SK-N-SH (cell line): Measurements from ENCODE around the gene TMEM131L. TPM values are rescaled to one million over a fixed set of nuclear protein-coding genes. Genes with fewer than 3 reads are reported as not detected.

Source experiments
- CTCF ChIA-PET: fragments of 300-600, 350-600 bp; formaldehyde crosslinking; extraction: SDS; loops from one replicate; lab custom pipeline; 2021; lab: Yijun Ruan, JAX
- POLR2A ChIA-PET: fragments of 350-600 bp; sonication (Branson Sonifier 250); formaldehyde crosslinking; extraction: SDS; loops from one replicate; lab custom pipeline; 2020; ENCODE audit warnings: antibody characterized with exemption, inconsistent platforms; lab: Yijun Ruan, JAX
- DNase-seq: peaks from one replicate; pipeline ENCODE4 v3.0.0; 2012
- H2AFZ ChIP-seq: fragments of 200-600 bp; sonication (generic); 2 replicates; pipeline ENCODE4 v1.8.1; 2016; ENCODE audit warnings: antibody characterized with exemption, mild to moderate bottlenecking, low read depth
- H3F3A ChIP-seq: fragments of 200-600 bp; sonication (generic); replicated peaks from 2 replicates; pipeline ENCODE3; 2016; ENCODE audit warnings: antibody characterized with exemption, mild to moderate bottlenecking; ENCODE audit not compliant: insufficient read depth
- H3K27ac ChIP-seq, 2 experiments: fragments of 200-500 bp in 1 of 2; fragments of 200-600 bp in 1 of 2; sonication (Bioruptor generic) in 1 of 2; sonication (generic), shearing (Covaris generic) in 1 of 2; 2 replicates each; pipeline versions ENCODE4 v1.5.1 to v1.6.1; 2014 to 2016; ENCODE audit warnings: low read depth in 2 of 2, inconsistent platforms in 1 of 2, low read length in 1 of 2, mild to moderate bottlenecking in 1 of 2, mixed read lengths in 1 of 2
- H3K27me3 ChIP-seq: fragments of 200-600 bp; sonication (generic), shearing (Covaris generic); 2 replicates; pipeline ENCODE4 v1.6.1; 2016; ENCODE audit warnings: mixed run types; ENCODE audit not compliant: insufficient read depth
- H3K36me3 ChIP-seq, 2 experiments: fragments of 200-500 bp in 1 of 2; fragments of 200-600 bp in 1 of 2; sonication (Bioruptor generic) in 1 of 2; sonication (generic) in 1 of 2; replicated peaks in 1 of 2; 2 replicates each; pipeline versions ENCODE3 to v1.5.1; 2014 to 2016; ENCODE audit warnings: low read length in 1 of 2, mild to moderate bottlenecking in 1 of 2; ENCODE audit not compliant: insufficient read depth in 2 of 2, control insufficient read depth in 1 of 2
- H3K4me1 ChIP-seq, 2 experiments: fragments of 200-500 bp in 1 of 2; fragments of 200-600 bp in 1 of 2; sonication (Bioruptor generic) in 1 of 2; sonication (generic), shearing (Covaris generic) in 1 of 2; 2 replicates each; pipeline versions ENCODE4 v1.5.1 to v1.6.1; 2014 to 2016; ENCODE audit warnings: low read depth in 1 of 2, low read length in 1 of 2, mixed run types in 1 of 2; ENCODE audit not compliant: insufficient read depth in 2 of 2, control insufficient read depth in 1 of 2
- H3K4me2 ChIP-seq: fragments of 200-600 bp; sonication (generic), shearing (Covaris generic); 2 replicates; pipeline ENCODE4 v1.6.1; 2017; ENCODE audit warnings: mixed run types
- H3K4me3 ChIP-seq, 2 experiments: fragments of 200-500 bp in 1 of 2; fragments of 200-600 bp in 1 of 2; sonication (Bioruptor generic) in 1 of 2; sonication (generic), shearing (Covaris generic) in 1 of 2; 2 replicates each; pipeline versions ENCODE4 v1.5.1 to v1.8.1; 2014 to 2016; ENCODE audit warnings: low read depth in 2 of 2, inconsistent platforms in 1 of 2, low read length in 1 of 2, mild to moderate bottlenecking in 1 of 2, mixed read lengths in 1 of 2, moderate library complexity in 1 of 2
- H3K79me2 ChIP-seq: fragments of 200-600 bp; sonication (generic); 2 replicates; pipeline ENCODE4 v1.8.1; 2017; ENCODE audit warnings: mild to moderate bottlenecking; ENCODE audit not compliant: insufficient read depth
- H3K9ac ChIP-seq: fragments of 200-600 bp; sonication (generic); 2 replicates; pipeline ENCODE4 v1.6.1; 2017; ENCODE audit warnings: mixed run types
- H3K9me2 ChIP-seq: fragments of 200-600 bp; sonication (generic); 2 replicates; pipeline ENCODE4 v1.6.1; 2017; ENCODE audit warnings: mixed run types
- H3K9me3 ChIP-seq: fragments of 200-600 bp; sonication (generic); 2 replicates; pipeline ENCODE4 v1.6.1; 2017; ENCODE audit warnings: mixed run types, mild to moderate bottlenecking, moderate library complexity
- H4K20me1 ChIP-seq: fragments of 200-600 bp; sonication (generic); 2 replicates; pipeline ENCODE4 v1.6.1; 2017; ENCODE audit warnings: mild to moderate bottlenecking, mixed run types; ENCODE audit not compliant: insufficient read depth
- CHD2 ChIP-seq: fragments of 150-350 bp; IDR thresholded peaks from 2 replicates; pipeline ENCODE4 v1.6.1; 2018; ENCODE audit warnings: low read length; ENCODE audit not compliant: partially characterized antibody
- CTCF ChIP-seq: fragments of 200-600 bp; sonication (generic); IDR thresholded peaks from 2 replicates; pipeline ENCODE4 v1.6.1; 2017; ENCODE audit warnings: antibody characterized with exemption, mild to moderate bottlenecking, moderate library complexity
- EP300 ChIP-seq, 2 experiments: IDR thresholded peaks; 2 replicates each; pipeline versions ENCODE4 v1.4.0 to v1.6.1; 2012; ENCODE audit warnings: borderline replicate concordance in 1 of 2, low read depth in 1 of 2, low read length in 1 of 2
- FOXJ3 ChIP-seq: sonication (generic); formaldehyde crosslinking; IDR thresholded peaks from 2 replicates; pipeline ENCODE4 v1.5.1; 2020; ENCODE audit warnings: mild to moderate bottlenecking, missing genetic modification reagents
- FOXM1 ChIP-seq: IDR thresholded peaks from 2 replicates; pipeline ENCODE4 v1.4.0; 2012; ENCODE audit warnings: low read depth, mild to moderate bottlenecking
- MAX ChIP-seq: IDR thresholded peaks from 2 replicates; pipeline ENCODE4 v1.4.0; 2012; ENCODE audit warnings: low read depth
- MXI1 ChIP-seq: IDR thresholded peaks from 2 replicates; pipeline ENCODE4 v1.6.1; 2012; ENCODE audit warnings: mild to moderate bottlenecking, low read depth, low read length, improper control_type of control experiment
- NFIC ChIP-seq: IDR thresholded peaks from 2 replicates; pipeline ENCODE4 v1.4.0; 2012; ENCODE audit warnings: borderline replicate concordance
- POLR2AphosphoS5 ChIP-seq: IDR thresholded peaks from 2 replicates; pipeline ENCODE4 v1.6.1; 2012; ENCODE audit warnings: low read depth, low read length
- RCOR1 ChIP-seq: fragments of 150-350 bp; IDR thresholded peaks from 2 replicates; pipeline ENCODE4 v1.6.1; 2017; ENCODE audit warnings: antibody characterized with exemption, low read length
- TAF1 ChIP-seq: IDR thresholded peaks from 2 replicates; pipeline ENCODE4 v1.6.1; 2012; ENCODE audit warnings: low read depth, mild to moderate bottlenecking, low read length, moderate library complexity, borderline replicate concordance
- TCF12 ChIP-seq: IDR thresholded peaks from 2 replicates; pipeline ENCODE4 v1.4.0; 2012
- TEAD4 ChIP-seq: IDR thresholded peaks from 2 replicates; pipeline ENCODE4 v1.4.0; 2012; ENCODE audit warnings: mild to moderate bottlenecking, borderline replicate concordance; ENCODE audit not compliant: insufficient read depth
- YY1 ChIP-seq: IDR thresholded peaks from 2 replicates; pipeline ENCODE4 v1.4.0; 2012; ENCODE audit warnings: low read depth, mild to moderate bottlenecking
- WGBS: methylation state at CpG from one replicate; pipeline ENCODE4 v1.1.6; 2017; ENCODE audit warnings: low lambda C conversion rate; 5-methylcytosine and 5-hydroxymethylcytosine counted together
- polyA plus RNA-seq, 3 experiments: library from polyadenylated mRNA; depleted of rRNA; stranded (reverse); fragments of >200 nt; gene quantifications; 2 replicates each; pipeline ENCODE4 v1.2.3, GENCODE V29; 2012
- TF ChIP-seq, protein P1 (sequence below): IDR thresholded peaks from 2 replicates; pipeline ENCODE4; 2012
- TF ChIP-seq, protein P2 (sequence below): fragments of 150-350 bp; IDR thresholded peaks from 2 replicates; pipeline ENCODE4 v1.6.1; 2017; ENCODE audit warnings: antibody characterized with exemption, low read length, low read depth, borderline replicate concordance

TMEM131L gene
- polyA plus RNA-seq, 1 of the 3 experiments (the other 2 are of a cell fraction): 6.2 TPM

DNA sequence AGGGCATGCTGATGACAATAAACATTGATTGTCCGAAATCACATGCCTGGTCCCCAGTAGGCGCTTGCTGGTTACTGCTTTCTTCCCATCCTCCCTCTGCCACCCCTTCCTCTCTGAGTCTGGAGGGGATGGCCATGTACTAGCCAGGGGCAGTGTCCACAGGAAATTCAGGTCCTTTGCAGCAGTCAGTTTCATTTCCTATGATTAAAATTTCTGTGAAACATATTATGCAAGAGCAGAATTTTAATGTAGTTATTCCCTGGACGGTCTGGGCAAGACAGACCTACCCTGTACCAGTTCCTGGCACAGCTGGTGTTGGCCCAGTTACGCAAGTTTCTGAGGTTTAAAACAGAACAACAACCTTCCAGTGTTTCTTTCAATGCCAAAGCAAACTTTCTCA, 189.8 kb downstream of the TMEM131L start:
- Histone ChIP-seq H3K4me2 (no peak overlapping the region), H3K4me3 (no peak overlapping the region), H3K36me3 (no peaks in the 10 kb centered on the region), H2AFZ (no peak overlapping the region), H3K9me3 (no peaks in the 10 kb centered on the region), H3K27me3 (no peaks in the 10 kb centered on the region), H3K9me2 (no peaks in the 10 kb centered on the region), H3K9ac (no peak overlapping the region), H4K20me1 (no peaks in the 10 kb centered on the region), H3K4me1 (no peaks in the 10 kb centered on the region; a peak in 1 of 4 replicates), H3K27ac (no peak overlapping the region), H3F3A (no peaks in the 10 kb centered on the region), H3K79me2 (no peaks in the 10 kb centered on the region)
- WGBS: 65% methylated on average over 4 of the region's 4 CpGs
- POLR2A ChIA-PET: no interaction called here
- DNase-seq: no peak
- TF ChIP-seq POLR2AphosphoS5 (no peak), CHD2 (no peak), TAF1 (no peak), RCOR1 (no peak), TCF12 (no peak), FOXM1 (no peak), CTCF (no peak), MXI1 (no peak), EP300 (IDR thresholded peaks at IDR 0.05; ENCODE audit: borderline replicate concordance in 1 of 2, low read depth in 1 of 2, low read length in 1 of 2) (no peak), TEAD4 (no peak), MAX (no peak), NFIC (no peak), YY1 (no peak), FOXJ3 (CRISPR knock-in tag) (no peak)
- TF ChIP-seq, protein P1, sequence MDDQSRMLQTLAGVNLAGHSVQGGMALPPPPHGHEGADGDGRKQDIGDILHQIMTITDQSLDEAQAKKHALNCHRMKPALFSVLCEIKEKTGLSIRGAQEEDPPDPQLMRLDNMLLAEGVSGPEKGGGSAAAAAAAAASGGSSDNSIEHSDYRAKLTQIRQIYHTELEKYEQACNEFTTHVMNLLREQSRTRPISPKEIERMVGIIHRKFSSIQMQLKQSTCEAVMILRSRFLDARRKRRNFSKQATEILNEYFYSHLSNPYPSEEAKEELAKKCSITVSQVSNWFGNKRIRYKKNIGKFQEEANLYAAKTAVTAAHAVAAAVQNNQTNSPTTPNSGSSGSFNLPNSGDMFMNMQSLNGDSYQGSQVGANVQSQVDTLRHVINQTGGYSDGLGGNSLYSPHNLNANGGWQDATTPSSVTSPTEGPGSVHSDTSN: no peak
- TF ChIP-seq, protein P2, sequence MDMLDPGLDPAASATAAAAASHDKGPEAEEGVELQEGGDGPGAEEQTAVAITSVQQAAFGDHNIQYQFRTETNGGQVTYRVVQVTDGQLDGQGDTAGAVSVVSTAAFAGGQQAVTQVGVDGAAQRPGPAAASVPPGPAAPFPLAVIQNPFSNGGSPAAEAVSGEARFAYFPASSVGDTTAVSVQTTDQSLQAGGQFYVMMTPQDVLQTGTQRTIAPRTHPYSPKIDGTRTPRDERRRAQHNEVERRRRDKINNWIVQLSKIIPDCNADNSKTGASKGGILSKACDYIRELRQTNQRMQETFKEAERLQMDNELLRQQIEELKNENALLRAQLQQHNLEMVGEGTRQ: no peak
- CTCF ChIA-PET: interaction anchor here (0.9 to 2.4 kb wide), 3 partner anchors 13 to 94 kb away, joined by 3 to 8 read pairs (median 3); no protein-coding TSS in a partner anchor
